Measurements from ENCODE around the gene THEMIS.

DNA sequence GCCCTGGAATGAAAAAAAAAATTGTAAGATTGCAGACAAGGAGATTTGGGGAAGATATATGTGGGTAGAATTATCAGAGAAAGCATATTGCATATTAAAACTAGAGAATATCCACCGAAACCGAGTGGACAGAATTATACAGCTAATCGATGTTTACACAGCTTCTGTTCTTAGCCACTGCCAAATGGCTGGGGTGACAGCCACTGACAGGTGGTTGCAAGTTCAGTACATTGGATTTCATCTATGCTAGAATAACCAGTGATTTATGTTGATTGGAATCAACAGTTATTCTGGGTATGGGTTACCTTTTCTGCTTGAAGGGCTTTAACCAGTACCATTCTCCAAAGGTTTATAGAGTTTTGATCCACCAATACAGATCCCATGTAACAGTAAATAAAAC lies 48.4 kb upstream of the THEMIS start:
- TF ChIP-seq CTCF (IDR thresholded peaks at IDR 0.05; ENCODE audit: insufficient read depth, low read depth, low read length) (no peak), EZH2 (IDR thresholded peaks at IDR 0.05; ENCODE audit: insufficient read depth, low read length) (no peak)

All from astrocyte (in vitro differentiated cells and primary cell).